AG04450 (cell line): Measurements from ENCODE around the gene ADAMTS18. TPM values are rescaled to one million over a fixed set of nuclear protein-coding genes. Genes with fewer than 3 reads are reported as not detected.

Source experiments
- CTCF ChIA-PET: fragments of 300-600, 350-600 bp; formaldehyde crosslinking; extraction: SDS; loops from one replicate; lab custom pipeline; 2022; ENCODE audit warnings: antibody characterized with exemption, inconsistent platforms; lab: Charles Lee
- POLR2A ChIA-PET: fragments of 350-600 bp; formaldehyde crosslinking; extraction: SDS; loops from one replicate; lab custom pipeline; 2021; ENCODE audit warnings: antibody characterized with exemption, inconsistent platforms; lab: Yijun Ruan, JAX
- DNase-seq: peaks from one replicate; pipeline ENCODE4 v3.0.0-alpha.2; 2011; ENCODE audit warnings: low read depth, low spot score
- H3K27ac ChIP-seq: one replicate; pipeline ENCODE4 v1.5.1; 2012; ENCODE audit warnings: low read depth, low read length, control low read depth
- H3K27me3 ChIP-seq: one replicate; pipeline ENCODE4 v1.6.0; 2012; ENCODE audit warnings: low read length; ENCODE audit not compliant: control insufficient read depth, insufficient read depth
- H3K4me3 ChIP-seq: 2 replicates; pipeline ENCODE4 v1.5.1; 2011; ENCODE audit warnings: mild to moderate bottlenecking, low read depth, low read length, control low read depth
- H3K9me3 ChIP-seq: 2 replicates; pipeline ENCODE4 v1.5.1; 2012; ENCODE audit warnings: low read length; ENCODE audit not compliant: control insufficient read depth, insufficient read depth
- CTCF ChIP-seq: IDR thresholded peaks from 2 replicates; pipeline ENCODE4 v1.5.1; 2011; ENCODE audit warnings: low read depth, low read length, control low read depth, inconsistent platforms
- polyA plus RNA-seq: library from polyadenylated mRNA; depleted of rRNA; stranded (reverse); fragments of >200 nt; gene quantifications from 2 replicates; pipeline ENCODE4 v1.2.3, GENCODE V29; 2011

ADAMTS18 gene
- polyA plus RNA-seq, 1 experiment: not detected

- ChIA-PET POLR2A (no interaction called here), CTCF (no interaction called here)
- no peak overlapping the region for H3K4me3 ChIP-seq
- DNase-seq: no peak
- H3K27me3 ChIP-seq: no peaks in the 10 kb centered on the region
- no peak overlapping the region for H3K27ac ChIP-seq
- no peaks in the 10 kb centered on the region for H3K9me3 ChIP-seq
- no peak for TF ChIP-seq CTCF
These were observed 135.4 kb downstream of the ADAMTS18 start for GRCh38 chr16:77299395-77299794.

GRCh38 chr16:77298418-77299360 lies 136.1 kb downstream of the ADAMTS18 start:
- ChIA-PET CTCF (interaction anchor here (0.6 kb wide), 1 partner anchor 61 kb away, joined by 4 read pairs; no protein-coding TSS in a partner anchor), POLR2A (no interaction called here)
- Histone ChIP-seq H3K27me3 (no peaks in the 10 kb centered on the region), H3K27ac (no peak overlapping the region), H3K4me3 (no peak overlapping the region), H3K9me3 (no peaks in the 10 kb centered on the region)
- DNase-seq: peak; percentile 46
- no peak for TF ChIP-seq CTCF

GRCh38 chr16:77297996-77298395 lies 136.8 kb downstream of the ADAMTS18 start:
- CTCF ChIA-PET: no interaction called here

GRCh38 chr16:77295896-77296295 lies 138.9 kb downstream of the ADAMTS18 start:
- no peak for DNase-seq
- Histone ChIP-seq H3K27me3 (no peaks in the 10 kb centered on the region), H3K4me3 (no peak overlapping the region), H3K27ac (no peak overlapping the region), H3K9me3 (no peaks in the 10 kb centered on the region)
- POLR2A ChIA-PET: no interaction called here
- CTCF ChIA-PET: no interaction called here
- TF ChIP-seq CTCF: no peak

More at GRCh38 chr16:77297996-77298395, 136.8 kb downstream of the ADAMTS18 start:
- H3K9me3 ChIP-seq: no peaks in the 10 kb centered on the region
- POLR2A ChIA-PET: no interaction called here
- H3K27ac ChIP-seq: no peak overlapping the region
- H3K4me3 ChIP-seq: no peak overlapping the region
- H3K27me3 ChIP-seq: no peaks in the 10 kb centered on the region
- no peak for TF ChIP-seq CTCF
- no peak for DNase-seq

GRCh38 chr16:77290451-77291115 lies 144.3 kb downstream of the ADAMTS18 start:
- POLR2A ChIA-PET: no interaction called here
- no peaks in the 10 kb centered on the region for H3K27me3 ChIP-seq
- H3K4me3 ChIP-seq: no peak overlapping the region
- TF ChIP-seq CTCF: no peak
- no peak overlapping the region for H3K27ac ChIP-seq
- H3K9me3 ChIP-seq: no peaks in the 10 kb centered on the region
- DNase-seq: no peak
- CTCF ChIA-PET: interaction anchor here (1.1 kb wide), 1 partner anchor 16 kb away, joined by 3 read pairs; no protein-coding TSS in a partner anchor
